Panc1 (cell line): ENCODE measurements around the gene CYBRD1. TPM values are rescaled to one million over a fixed set of nuclear protein-coding genes. Genes with fewer than 3 reads are reported as not detected.

ENCODE experiments used
- ATAC-seq: fragments of 200-7000 bp; cut with Tn5 transposase; 2 replicates; pipeline ENCODE4 v1.9.1; 2020; ENCODE audit warnings: mild to moderate bottlenecking, moderate library complexity
- BruUV-seq: library from RNA; stranded (reverse); fragments of 400-500 nt; replicated peaks from 2 replicates; lab custom pipeline; 2021; lab: Mats Ljungman, UMichigan
- CTCF ChIA-PET: fragments of 300-600 bp; sonication (Branson Sonifier 250); formaldehyde crosslinking; loops from one replicate; lab custom pipeline; 2022; ENCODE audit warnings: antibody characterized with exemption; lab: Charles Lee
- POLR2A ChIA-PET: fragments of 300-600 bp; sonication (Branson Sonifier 250); formaldehyde crosslinking; loops from one replicate; lab custom pipeline; 2022; ENCODE audit warnings: antibody characterized with exemption; lab: Charles Lee
- DNase-seq: peaks from one replicate; pipeline ENCODE4 v3.0.0-alpha.2; 2010; ENCODE audit warnings: low read depth, low spot score
- H3K27ac ChIP-seq: 2 replicates; pipeline ENCODE4 v1.5.1; 2011; ENCODE audit warnings: mild to moderate bottlenecking, low read length, inconsistent platforms
- H3K27me3 ChIP-seq: fragments of 200-500 bp; sonication (Bioruptor generic); 2 replicates; pipeline ENCODE4 v1.6.0; 2014; ENCODE audit warnings: low read length, inconsistent platforms; ENCODE audit not compliant: control insufficient read depth, insufficient read depth
- H3K36me3 ChIP-seq: fragments of 200-500 bp; sonication (Bioruptor generic); 2 replicates; pipeline ENCODE4 v1.5.1; 2014; ENCODE audit warnings: inconsistent platforms, mild to moderate bottlenecking, low read length, moderate library complexity; ENCODE audit not compliant: control insufficient read depth, insufficient read depth
- H3K4me1 ChIP-seq: 2 replicates; pipeline ENCODE4 v1.5.1; 2011; ENCODE audit warnings: inconsistent platforms, mild to moderate bottlenecking, low read length, moderate library complexity; ENCODE audit not compliant: control insufficient read depth, insufficient read depth
- H3K4me3 ChIP-seq, 2 experiments: 2 replicates each; pipeline ENCODE4 v1.5.1; 2011 to 2012; ENCODE audit warnings: low read depth in 2 of 2, low read length in 2 of 2, mild to moderate bottlenecking in 2 of 2, inconsistent platforms in 1 of 2, moderate library complexity in 1 of 2
- H3K9me3 ChIP-seq: fragments of 200-500 bp; sonication (Bioruptor generic); 2 replicates; pipeline ENCODE4 v1.5.1; 2014; ENCODE audit warnings: low read depth, mild to moderate bottlenecking, inconsistent platforms, low read length, moderate library complexity; ENCODE audit not compliant: control insufficient read depth, insufficient read depth
- POLR2AphosphoS5 ChIP-seq: IDR thresholded peaks from 2 replicates; pipeline ENCODE4 v1.6.1; 2012; ENCODE audit warnings: mild to moderate bottlenecking, low read depth, low read length, moderate library complexity
- SIN3A ChIP-seq: IDR thresholded peaks from 2 replicates; pipeline ENCODE4 v1.6.1; 2012; ENCODE audit warnings: low read depth, mild to moderate bottlenecking, low read length, moderate library complexity, borderline replicate concordance; ENCODE audit not compliant: insufficient read depth
- TCF7L2 ChIP-seq: IDR thresholded peaks from 2 replicates; pipeline ENCODE4 v1.6.1; 2011; ENCODE audit warnings: mild to moderate bottlenecking, low read depth, low read length, inconsistent platforms
- in situ Hi-C: cut with HindIII; loops from 2 replicates; pipeline ENCODE4 v1.10.0; 2016; ENCODE audit warnings: low sequenced_read_pairs, low pct_unique_long_range_greater_than_20kb
- intact Hi-C: fragments of 100-400 bp; cut with micrococcal nuclease; formaldehyde crosslinking; loops from one replicate; pipeline ENCODE4 v1.10.0; 2022; ENCODE audit not compliant: unreplicated experiment
- total RNA-seq: library from RNA; stranded (reverse); gene quantifications from one replicate; pipeline ENCODE4 v1.2.1, GENCODE V29; 2021; ENCODE audit not compliant: unreplicated experiment
- TF ChIP-seq, protein P1 (sequence below), 2 experiments: IDR thresholded peaks; 2 replicates each; pipeline ENCODE4 v1.6.1; 2011 to 2012; ENCODE audit warnings: low read depth in 2 of 2, control low read depth in 1 of 2, low read length in 1 of 2, mild to moderate bottlenecking in 1 of 2, moderate library complexity in 1 of 2; ENCODE audit not compliant: insufficient read depth in 1 of 2
- TF ChIP-seq, protein P2 (sequence below): fragments of 450-650 bp; IDR thresholded peaks from 2 replicates; pipeline ENCODE4 v1.5.1; 2017; ENCODE audit warnings: mild to moderate bottlenecking

Gene CYBRD1
- total RNA-seq, 1 experiment from 2014 or later: 2.5 TPM

DNA sequence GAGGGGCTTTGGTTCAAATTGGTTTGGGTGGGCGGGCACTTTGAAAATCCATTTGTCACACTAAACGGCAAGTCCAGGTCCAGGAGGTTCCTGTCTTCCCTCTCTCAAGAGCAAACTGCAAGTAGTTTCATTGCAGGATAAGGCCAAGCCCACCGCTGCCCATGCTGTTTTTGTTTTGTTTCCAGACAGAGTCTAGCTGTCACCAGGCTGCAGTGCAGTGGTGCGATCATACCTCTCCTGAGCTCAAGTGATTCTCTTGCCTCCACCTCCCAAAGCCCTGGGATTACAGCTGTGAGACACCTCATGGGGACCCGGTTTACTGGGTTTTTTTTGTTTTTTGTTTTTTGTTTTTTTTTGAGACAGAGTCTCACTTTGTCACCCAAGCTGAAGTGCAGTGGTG, 1.8 kb upstream of the CYBRD1 start:
- no TSS peak for BruUV-seq
- DNase-seq (no peak), ATAC-seq (no peak)
- Histone ChIP-seq H3K36me3 (no peaks in the 10 kb centered on the region), H3K27me3 (peaks cover 34% of the 10 kb centered on the region), H3K4me1 (peaks cover 8% of the 10 kb centered on the region; the same call in 1 of the 2 replicates), H3K9me3 (no peaks in the 10 kb centered on the region), H3K27ac (no peak overlapping the region), H3K4me3 (no peak overlapping the region)
- intact Hi-C loops: no loop called here
- POLR2A ChIA-PET: no interaction called here
- CTCF ChIA-PET: no interaction called here
- in situ Hi-C loops: no loop called here
- TF ChIP-seq, protein P1, sequence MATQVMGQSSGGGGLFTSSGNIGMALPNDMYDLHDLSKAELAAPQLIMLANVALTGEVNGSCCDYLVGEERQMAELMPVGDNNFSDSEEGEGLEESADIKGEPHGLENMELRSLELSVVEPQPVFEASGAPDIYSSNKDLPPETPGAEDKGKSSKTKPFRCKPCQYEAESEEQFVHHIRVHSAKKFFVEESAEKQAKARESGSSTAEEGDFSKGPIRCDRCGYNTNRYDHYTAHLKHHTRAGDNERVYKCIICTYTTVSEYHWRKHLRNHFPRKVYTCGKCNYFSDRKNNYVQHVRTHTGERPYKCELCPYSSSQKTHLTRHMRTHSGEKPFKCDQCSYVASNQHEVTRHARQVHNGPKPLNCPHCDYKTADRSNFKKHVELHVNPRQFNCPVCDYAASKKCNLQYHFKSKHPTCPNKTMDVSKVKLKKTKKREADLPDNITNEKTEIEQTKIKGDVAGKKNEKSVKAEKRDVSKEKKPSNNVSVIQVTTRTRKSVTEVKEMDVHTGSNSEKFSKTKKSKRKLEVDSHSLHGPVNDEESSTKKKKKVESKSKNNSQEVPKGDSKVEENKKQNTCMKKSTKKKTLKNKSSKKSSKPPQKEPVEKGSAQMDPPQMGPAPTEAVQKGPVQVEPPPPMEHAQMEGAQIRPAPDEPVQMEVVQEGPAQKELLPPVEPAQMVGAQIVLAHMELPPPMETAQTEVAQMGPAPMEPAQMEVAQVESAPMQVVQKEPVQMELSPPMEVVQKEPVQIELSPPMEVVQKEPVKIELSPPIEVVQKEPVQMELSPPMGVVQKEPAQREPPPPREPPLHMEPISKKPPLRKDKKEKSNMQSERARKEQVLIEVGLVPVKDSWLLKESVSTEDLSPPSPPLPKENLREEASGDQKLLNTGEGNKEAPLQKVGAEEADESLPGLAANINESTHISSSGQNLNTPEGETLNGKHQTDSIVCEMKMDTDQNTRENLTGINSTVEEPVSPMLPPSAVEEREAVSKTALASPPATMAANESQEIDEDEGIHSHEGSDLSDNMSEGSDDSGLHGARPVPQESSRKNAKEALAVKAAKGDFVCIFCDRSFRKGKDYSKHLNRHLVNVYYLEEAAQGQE (IDR thresholded peaks at IDR 0.05; ENCODE audit: insufficient read depth in 1 of 2, low read depth in 2 of 2, low read length in 1 of 2): no peak
- no peak for TF ChIP-seq SIN3A
- no peak for TF ChIP-seq POLR2AphosphoS5
- TF ChIP-seq TCF7L2: no peak

DNA sequence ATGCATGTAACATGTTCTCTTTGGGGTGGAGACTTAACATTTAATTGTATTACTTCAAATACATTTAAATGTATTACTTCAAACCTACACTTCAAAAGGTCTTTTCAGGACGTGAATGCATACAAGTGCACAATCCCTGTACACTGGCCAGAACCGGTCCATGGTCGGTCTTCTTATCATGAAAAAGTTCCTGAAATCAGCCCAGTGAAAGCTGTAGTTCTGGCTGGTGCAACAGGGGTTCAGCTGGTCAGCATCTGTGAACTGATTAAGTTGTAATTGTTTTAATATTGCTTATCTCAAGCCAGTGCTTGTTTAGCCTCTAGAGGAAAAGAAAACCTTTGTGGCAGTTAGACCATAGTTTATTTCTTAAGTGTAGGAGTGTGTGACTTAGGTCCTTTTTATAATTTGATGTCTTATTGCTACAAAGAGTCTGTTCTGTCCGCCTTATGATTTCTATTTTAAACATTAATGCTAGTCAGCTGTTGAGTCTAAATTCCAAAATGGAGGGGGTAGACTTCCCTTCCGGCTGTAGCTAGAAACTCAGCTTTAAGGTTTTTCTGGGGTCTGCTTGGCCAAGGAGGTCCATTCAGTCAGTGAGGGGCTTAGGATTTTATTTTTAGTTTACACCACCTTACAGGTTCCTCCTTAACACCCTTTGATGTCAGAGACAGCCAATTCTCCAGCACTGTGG, 768 bp upstream of the CYBRD1 start:
- no peaks in the 10 kb centered on the region for H3K36me3 ChIP-seq
- no peaks in the 10 kb centered on the region for H3K9me3 ChIP-seq
- peaks cover 35% of the 10 kb centered on the region for H3K27me3 ChIP-seq
- H3K4me3 ChIP-seq: peak overlapping the region; percentile 54 to 63; a peak in 3 of 4 replicates
- DNase-seq (no peak), ATAC-seq (no peak)
- ChIA-PET POLR2A (no interaction called here), CTCF (no interaction called here)
- intact Hi-C loops: no loop called here
- no peak overlapping the region for H3K27ac ChIP-seq
- TF ChIP-seq POLR2AphosphoS5 (no peak), SIN3A (no peak), TCF7L2 (no peak)
- TF ChIP-seq, protein P2, sequence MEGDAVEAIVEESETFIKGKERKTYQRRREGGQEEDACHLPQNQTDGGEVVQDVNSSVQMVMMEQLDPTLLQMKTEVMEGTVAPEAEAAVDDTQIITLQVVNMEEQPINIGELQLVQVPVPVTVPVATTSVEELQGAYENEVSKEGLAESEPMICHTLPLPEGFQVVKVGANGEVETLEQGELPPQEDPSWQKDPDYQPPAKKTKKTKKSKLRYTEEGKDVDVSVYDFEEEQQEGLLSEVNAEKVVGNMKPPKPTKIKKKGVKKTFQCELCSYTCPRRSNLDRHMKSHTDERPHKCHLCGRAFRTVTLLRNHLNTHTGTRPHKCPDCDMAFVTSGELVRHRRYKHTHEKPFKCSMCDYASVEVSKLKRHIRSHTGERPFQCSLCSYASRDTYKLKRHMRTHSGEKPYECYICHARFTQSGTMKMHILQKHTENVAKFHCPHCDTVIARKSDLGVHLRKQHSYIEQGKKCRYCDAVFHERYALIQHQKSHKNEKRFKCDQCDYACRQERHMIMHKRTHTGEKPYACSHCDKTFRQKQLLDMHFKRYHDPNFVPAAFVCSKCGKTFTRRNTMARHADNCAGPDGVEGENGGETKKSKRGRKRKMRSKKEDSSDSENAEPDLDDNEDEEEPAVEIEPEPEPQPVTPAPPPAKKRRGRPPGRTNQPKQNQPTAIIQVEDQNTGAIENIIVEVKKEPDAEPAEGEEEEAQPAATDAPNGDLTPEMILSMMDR: no peak
- TF ChIP-seq, protein P1 (IDR thresholded peaks at IDR 0.05; ENCODE audit: insufficient read depth in 1 of 2, low read depth in 2 of 2, low read length in 1 of 2): no peak
- BruUV-seq: no TSS peak
- H3K4me1 ChIP-seq: peaks cover 8% of the 10 kb centered on the region; the same call in 1 of the 2 replicates
- in situ Hi-C loops: no loop called here
